ENCODE measurements around the gene IFFO2.
"Not testable (repeated sequence)": the region's sequence is repeated elsewhere in the genome, so short reads cannot be mapped to it uniquely, and the experiment has no call there.

The IFFO2 gene

DNA sequence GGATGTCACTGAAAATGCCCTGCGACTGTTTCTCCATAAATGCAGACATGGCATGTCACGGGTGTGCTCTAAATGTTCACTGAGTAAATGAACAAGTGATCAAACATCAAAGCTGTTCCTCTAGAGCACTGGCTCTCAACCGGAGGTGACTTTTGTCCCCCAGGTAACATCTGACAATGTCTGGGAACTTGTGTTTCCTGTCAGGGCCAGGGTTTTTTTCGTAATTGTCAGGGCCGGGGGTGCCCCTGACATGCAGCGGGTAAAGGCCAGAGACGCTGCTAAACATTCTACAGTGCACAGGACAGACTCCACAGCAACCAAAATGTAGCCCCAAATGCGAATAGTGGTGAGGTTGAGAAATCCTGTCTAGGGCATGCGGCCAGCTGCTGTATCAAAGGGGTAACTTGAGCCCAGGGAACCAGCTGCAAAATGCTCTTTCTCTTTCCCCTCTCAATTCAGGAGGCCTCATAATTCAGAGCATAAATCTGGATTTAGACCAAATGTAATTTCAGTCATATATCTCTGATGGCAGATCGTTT is 56.1 kb downstream of the IFFO2 start:
- H3K9ac ChIP-seq (ENCODE audit: low read depth, low read length) = no peak overlapping the region
- no peaks in the 10 kb centered on the region; the same call in 1 of the 2 replicates for H3K36me3 ChIP-seq (ENCODE audit: insufficient read depth, low read length)
- no peaks in the 10 kb centered on the region for H3K4me1 ChIP-seq (ENCODE audit: insufficient read depth, low read length)
- no peaks in the 10 kb centered on the region for H3K9me3 ChIP-seq (ENCODE audit: control insufficient read depth, insufficient read depth, low read length)

DNA sequence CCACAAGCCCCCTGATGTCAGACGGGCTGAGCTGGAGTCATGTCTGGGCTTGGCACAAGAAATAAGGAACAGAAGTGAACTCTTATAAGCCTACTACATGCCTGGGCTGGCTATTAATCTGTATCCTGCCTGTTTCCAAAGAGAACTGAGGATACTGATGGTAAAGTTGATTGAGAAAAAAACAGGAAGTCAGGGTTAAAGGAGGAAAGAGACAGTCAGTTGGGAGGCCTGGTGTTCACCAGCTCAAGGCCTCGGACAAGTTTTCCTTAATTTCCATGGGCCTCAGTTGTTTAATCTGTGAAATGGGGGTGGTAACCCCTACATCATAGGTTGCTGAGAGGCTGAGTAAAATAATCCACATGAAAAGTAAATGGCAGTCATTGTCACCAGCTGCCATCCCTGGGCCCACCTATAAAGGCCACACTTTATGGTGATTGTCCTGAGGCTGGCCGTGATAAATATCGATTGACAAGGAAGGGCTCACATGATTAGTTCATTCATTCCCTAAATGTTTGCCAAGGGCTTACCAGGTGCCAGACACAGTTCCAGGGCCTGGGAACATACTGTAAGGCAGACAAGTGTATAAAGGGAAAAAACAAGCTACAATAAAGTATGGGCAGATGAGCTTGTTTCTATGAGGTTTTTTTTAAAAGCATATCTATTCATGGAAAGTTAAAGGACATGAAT is 57.0 kb downstream of the IFFO2 start:
- no peaks in the 10 kb centered on the region for H3K9me3 ChIP-seq (ENCODE audit: control insufficient read depth, insufficient read depth, low read length)
- no peak overlapping the region for H3K9ac ChIP-seq (ENCODE audit: low read depth, low read length)
- no peaks in the 10 kb centered on the region for H3K4me1 ChIP-seq (ENCODE audit: insufficient read depth, low read length)
- no peaks in the 10 kb centered on the region; the same call in 1 of the 2 replicates for H3K36me3 ChIP-seq (ENCODE audit: insufficient read depth, low read length)

DNA sequence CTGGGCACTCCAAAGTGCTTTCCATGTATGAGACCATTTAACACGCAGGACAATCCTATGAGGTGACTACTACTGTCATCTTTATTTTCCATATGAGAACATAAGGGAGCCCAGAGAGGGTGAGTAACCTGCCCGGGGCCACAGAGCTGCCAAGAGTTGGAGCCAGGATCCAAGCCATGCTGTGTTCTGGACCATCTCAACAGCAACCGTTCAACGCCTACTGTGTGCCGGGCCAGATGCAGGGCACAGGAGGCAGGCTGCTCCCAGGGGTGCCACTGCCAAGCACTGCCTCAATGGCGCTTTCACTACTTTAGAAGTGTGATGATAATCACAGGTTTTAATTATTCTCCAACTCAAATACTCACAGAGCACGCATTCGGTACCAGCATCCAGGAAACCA is 57.9 kb downstream of the IFFO2 start:
- H3K36me3 ChIP-seq (ENCODE audit: insufficient read depth, low read length) = no peaks in the 10 kb centered on the region; the same call in 1 of the 2 replicates
- H3K9me3 ChIP-seq (ENCODE audit: control insufficient read depth, insufficient read depth, low read length) = no peaks in the 10 kb centered on the region
- H3K4me1 ChIP-seq (ENCODE audit: insufficient read depth, low read length) = no peaks in the 10 kb centered on the region
- no peak overlapping the region for H3K9ac ChIP-seq (ENCODE audit: low read depth, low read length)

DNA sequence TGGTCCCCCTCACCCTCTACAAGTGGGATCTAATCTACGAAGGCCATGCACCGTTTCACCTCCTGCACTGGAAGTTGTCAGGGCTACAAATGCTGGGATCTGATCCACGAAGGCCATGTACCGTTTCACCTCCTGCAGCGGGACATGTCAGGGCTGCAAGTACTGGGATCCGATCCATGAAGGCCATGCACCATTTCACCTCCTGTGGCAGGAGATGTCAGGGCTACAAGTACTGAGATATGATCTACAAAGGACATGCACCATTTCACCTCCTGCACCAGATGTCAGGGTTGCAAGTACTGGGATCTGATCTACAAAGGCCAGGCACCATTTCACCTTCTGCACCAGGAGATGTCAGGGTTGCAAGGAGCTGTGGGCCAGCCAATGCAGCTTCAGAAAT is 61.2 kb downstream of the IFFO2 start:
- Histone ChIP-seq H3K4me1 (ENCODE audit: insufficient read depth, low read length) (no peaks in the 10 kb centered on the region), H3K9me3 (ENCODE audit: control insufficient read depth, insufficient read depth, low read length) (no peaks in the 10 kb centered on the region), H3K36me3 (ENCODE audit: insufficient read depth, low read length) (no peaks in the 10 kb centered on the region; the same call in 1 of the 2 replicates), H3K9ac (ENCODE audit: low read depth, low read length) (no peak overlapping the region)

DNA sequence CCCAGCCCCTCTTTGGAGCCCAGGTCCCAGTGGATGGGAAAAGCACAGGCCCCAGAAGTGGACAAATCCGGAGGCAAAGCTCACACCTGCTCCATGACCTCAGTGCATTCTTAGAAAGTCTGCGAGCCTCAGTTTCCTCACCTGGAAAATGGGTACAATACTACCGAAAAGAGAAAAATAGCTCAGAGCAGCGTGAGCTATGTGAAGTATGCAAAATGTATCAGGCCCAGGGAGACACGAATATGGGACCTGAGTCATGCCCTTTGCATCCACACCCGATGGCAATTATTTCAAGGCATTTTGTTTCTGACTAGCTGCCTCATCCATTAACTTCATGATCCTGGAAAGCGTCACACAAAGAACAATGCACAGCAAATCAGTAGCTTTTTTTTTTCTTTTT is 63.4 kb downstream of the IFFO2 start:
- Histone ChIP-seq H3K36me3 (ENCODE audit: insufficient read depth, low read length) (no peaks in the 10 kb centered on the region; the same call in 1 of the 2 replicates), H3K4me1 (ENCODE audit: insufficient read depth, low read length) (no peaks in the 10 kb centered on the region), H3K9ac (ENCODE audit: low read depth, low read length) (no peak overlapping the region), H3K9me3 (ENCODE audit: control insufficient read depth, insufficient read depth, low read length) (no peaks in the 10 kb centered on the region)

DNA sequence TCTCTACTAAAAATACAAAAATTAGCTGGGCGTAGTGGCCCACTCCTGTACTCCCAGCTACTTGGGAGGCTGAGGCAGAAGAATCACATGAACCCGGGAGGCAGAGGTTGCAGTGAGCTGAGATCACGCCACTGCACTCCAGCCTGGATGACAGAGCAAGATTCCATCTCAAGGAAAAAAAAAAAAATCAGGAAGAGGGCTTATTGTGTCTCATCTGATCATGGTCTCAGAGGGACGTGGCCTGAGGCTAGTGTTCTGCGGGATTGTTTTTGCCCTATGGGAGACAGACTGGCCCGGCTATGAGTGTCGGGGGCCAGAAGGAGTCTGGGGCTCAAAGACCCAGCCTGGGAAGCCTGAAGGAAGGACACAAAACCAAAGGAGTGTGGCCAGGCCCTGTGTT is 64.6 kb downstream of the IFFO2 start:
- H3K4me1 ChIP-seq (ENCODE audit: insufficient read depth, low read length); H3K9ac ChIP-seq (ENCODE audit: low read depth, low read length); H3K9me3 ChIP-seq (ENCODE audit: control insufficient read depth, insufficient read depth, low read length); H3K36me3 ChIP-seq (ENCODE audit: insufficient read depth, low read length): not testable (repeated sequence)

- no peaks in the 10 kb centered on the region for H3K9me3 ChIP-seq (ENCODE audit: control insufficient read depth, insufficient read depth, low read length)
- H3K36me3 ChIP-seq (ENCODE audit: insufficient read depth, low read length) = no peaks in the 10 kb centered on the region; the same call in 1 of the 2 replicates
- H3K4me1 ChIP-seq (ENCODE audit: insufficient read depth, low read length) = no peaks in the 10 kb centered on the region
- H3K9ac ChIP-seq (ENCODE audit: low read depth, low read length) = no peak overlapping the region
Measured at GRCh38 chr1:18891426-18891780, 65.1 kb downstream of the IFFO2 start.

DNA sequence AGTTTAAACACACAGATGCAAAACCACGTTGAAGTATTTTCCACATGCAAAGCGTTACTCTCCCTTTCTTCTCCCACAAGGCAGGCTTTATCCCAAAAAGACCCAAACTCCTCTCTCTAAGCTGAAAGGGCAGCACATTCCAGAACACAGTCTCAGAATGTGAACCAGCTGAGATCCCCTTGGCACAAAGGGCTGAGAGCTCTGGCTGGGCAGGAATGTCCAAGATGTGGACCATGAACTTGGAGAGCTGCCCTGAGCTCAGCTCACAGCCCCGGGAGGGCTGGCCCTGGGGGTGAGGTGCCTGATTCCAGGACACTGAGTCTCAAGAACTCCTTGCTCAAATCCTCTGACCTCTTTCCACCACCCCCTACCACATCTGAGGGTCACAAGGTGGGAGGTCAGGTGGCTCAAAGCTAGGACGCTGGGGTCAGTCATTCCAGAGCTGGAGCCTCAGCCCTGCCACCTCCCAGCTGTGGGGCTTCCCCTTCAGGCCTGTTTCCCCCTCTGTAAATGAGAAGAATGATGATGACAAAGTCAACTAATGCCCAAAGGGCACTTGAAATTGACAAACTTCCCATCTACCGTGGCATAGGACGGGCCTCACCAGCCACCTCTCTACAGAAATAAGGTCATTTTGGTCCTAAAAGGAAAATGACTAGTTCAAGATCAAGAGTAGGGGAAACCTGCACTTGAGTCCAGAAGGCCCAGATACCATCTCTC is 65.6 kb downstream of the IFFO2 start:
- H3K9me3 ChIP-seq (ENCODE audit: control insufficient read depth, insufficient read depth, low read length) = no peaks in the 10 kb centered on the region
- H3K9ac ChIP-seq (ENCODE audit: low read depth, low read length) = no peak overlapping the region
- H3K36me3 ChIP-seq (ENCODE audit: insufficient read depth, low read length) = no peaks in the 10 kb centered on the region; the same call in 1 of the 2 replicates
- no peaks in the 10 kb centered on the region for H3K4me1 ChIP-seq (ENCODE audit: insufficient read depth, low read length)

GRCh38 chr1:18886003-18886335 is 70.5 kb downstream of the IFFO2 start:
- Histone ChIP-seq H3K36me3 (ENCODE audit: insufficient read depth, low read length) (no peaks in the 10 kb centered on the region; the same call in 1 of the 2 replicates), H3K9ac (ENCODE audit: low read depth, low read length) (no peak overlapping the region), H3K9me3 (ENCODE audit: control insufficient read depth, insufficient read depth, low read length) (no peaks in the 10 kb centered on the region), H3K4me1 (ENCODE audit: insufficient read depth, low read length) (no peaks in the 10 kb centered on the region)

DNA sequence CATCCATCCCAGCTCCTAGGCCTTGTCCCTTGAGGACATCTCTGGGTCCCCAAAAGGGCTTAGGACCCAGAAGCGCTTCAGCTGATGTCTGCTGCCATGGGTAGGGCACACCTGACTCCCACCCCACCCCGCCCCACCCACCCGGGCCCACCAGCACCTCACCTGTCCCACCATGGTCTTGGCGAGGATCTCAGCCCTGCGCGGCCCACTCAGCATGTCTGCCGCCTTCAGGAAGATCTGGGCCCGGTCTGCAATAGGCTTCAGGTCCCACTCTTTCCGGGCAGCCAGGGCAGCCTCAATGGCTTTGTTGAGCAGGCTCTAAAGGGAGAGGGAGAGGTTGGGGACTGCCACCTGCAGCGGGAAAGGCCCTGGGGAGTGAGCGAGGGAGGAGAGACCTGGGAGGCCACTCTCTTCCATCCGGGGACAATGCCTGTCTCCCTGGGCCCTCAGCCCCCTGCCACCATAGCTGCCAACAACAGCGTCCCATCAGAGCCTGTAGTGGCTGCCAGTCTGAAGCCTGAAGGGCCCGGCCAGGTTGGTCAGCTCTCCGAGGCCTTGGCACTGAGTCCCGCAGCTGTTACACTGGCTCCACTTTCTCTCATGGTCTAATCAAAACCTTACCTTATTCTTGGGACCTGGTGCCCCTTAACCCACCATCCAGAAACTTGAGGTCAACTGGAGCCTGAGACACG is 71.0 kb downstream of the IFFO2 start:
- no peaks in the 10 kb centered on the region for H3K9me3 ChIP-seq (ENCODE audit: control insufficient read depth, insufficient read depth, low read length)
- H3K9ac ChIP-seq (ENCODE audit: low read depth, low read length) = no peak overlapping the region
- H3K36me3 ChIP-seq (ENCODE audit: insufficient read depth, low read length) = no peaks in the 10 kb centered on the region; the same call in 1 of the 2 replicates
- H3K4me1 ChIP-seq (ENCODE audit: insufficient read depth, low read length) = no peaks in the 10 kb centered on the region

DNA sequence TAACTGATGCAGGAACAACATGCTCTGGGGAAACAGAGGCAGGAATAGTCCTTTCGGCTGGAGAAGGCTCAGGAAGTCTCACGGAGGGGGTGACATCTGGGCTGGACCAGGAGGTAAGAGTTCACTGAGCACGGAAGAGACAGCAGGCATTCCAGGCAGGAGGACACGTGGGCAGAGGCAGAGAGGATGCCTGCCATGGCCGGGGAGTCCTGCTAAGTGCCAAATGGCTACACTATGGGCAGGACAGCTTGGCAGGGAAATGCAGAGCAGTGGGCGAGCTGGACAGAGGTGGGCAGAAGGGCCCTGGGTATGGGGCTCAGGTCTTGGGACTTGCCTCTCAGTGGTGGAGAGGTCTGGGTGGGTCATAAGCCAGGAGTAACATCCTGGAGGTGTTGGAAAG is 71.7 kb downstream of the IFFO2 start:
- Histone ChIP-seq H3K4me1 (ENCODE audit: insufficient read depth, low read length) (no peaks in the 10 kb centered on the region), H3K9me3 (ENCODE audit: control insufficient read depth, insufficient read depth, low read length) (no peaks in the 10 kb centered on the region), H3K9ac (ENCODE audit: low read depth, low read length) (no peak overlapping the region), H3K36me3 (ENCODE audit: insufficient read depth, low read length) (no peaks in the 10 kb centered on the region; the same call in 1 of the 2 replicates)

DNA sequence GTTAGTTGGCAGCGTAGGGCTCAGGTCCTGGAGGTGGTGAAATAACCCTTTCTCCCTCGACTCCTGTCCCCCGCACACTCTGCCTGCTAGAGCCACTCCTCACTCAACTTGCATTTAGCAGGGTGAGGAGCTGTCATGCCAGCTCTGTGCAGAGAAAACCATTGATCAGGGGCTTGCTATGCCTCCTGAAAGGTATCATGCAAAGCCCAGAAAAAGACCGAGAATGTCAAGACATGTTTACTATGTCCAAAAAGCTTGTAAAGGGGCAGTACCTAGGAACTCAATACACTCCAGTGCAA is 72.1 kb downstream of the IFFO2 start:
- no peak overlapping the region for H3K9ac ChIP-seq (ENCODE audit: low read depth, low read length)
- no peaks in the 10 kb centered on the region; the same call in 1 of the 2 replicates for H3K36me3 ChIP-seq (ENCODE audit: insufficient read depth, low read length)
- H3K9me3 ChIP-seq (ENCODE audit: control insufficient read depth, insufficient read depth, low read length) = no peaks in the 10 kb centered on the region
- no peaks in the 10 kb centered on the region for H3K4me1 ChIP-seq (ENCODE audit: insufficient read depth, low read length)

DNA sequence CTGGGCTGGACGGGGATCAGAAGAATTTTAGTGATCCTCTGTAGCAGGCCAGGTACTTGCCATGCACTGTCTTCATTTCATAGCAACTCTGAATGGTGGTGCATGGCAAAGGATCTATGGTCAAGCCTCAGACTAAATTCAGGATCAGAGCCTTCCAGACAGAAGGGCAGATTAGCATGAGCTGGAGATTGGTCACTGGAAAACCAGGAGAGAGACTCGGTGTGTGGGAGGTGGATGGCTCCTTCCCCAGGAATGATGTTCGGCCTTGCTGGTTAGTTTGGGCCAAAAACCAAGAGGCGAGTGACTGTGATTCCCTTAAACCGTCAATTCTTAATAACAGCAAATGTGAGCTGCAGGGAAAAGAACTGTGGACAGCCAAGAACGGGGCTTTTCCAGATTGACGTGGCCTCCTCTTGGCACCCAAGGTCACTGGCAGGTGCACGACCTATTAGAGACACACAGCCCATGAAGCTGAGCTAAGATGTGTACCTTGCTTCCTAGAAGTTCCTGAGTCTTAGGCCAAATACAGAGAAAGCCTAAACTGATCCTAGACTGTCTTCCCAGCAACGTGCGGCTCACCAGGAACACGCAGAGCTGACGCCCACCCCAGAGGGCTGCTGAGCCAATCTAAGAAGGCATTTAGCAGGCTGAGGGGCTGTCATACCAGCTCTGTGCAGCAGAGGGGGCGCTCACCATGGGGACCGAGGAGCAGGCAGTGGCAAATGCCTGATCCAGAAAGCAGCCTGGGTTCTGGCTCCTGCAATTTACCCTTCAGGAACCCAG is 72.6 kb downstream of the IFFO2 start:
- Histone ChIP-seq H3K4me1 (ENCODE audit: insufficient read depth, low read length) (no peaks in the 10 kb centered on the region), H3K9ac (ENCODE audit: low read depth, low read length) (no peak overlapping the region), H3K36me3 (ENCODE audit: insufficient read depth, low read length) (no peaks in the 10 kb centered on the region; the same call in 1 of the 2 replicates), H3K9me3 (ENCODE audit: control insufficient read depth, insufficient read depth, low read length) (no peaks in the 10 kb centered on the region)

DNA sequence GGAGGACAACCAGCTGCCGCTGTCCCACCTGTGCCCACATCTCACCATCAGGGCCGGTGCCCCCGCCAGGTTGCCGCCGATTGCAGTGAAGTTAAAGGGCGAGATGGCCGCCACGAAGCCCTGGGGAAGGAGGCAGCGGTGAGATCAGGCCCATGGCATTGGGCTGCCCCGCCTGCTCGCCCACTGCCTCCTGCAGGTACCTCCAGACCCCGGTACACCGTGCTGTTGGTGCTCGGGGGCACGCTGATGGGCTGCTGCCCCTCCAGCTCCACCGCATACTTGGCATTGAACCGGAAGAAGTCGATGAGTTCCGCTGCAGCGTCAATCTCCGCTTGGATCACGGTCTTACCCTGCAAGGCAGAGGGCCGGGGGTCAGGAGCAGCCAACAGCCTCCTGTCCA is 73.4 kb downstream of the IFFO2 start:
- Histone ChIP-seq H3K36me3 (ENCODE audit: insufficient read depth, low read length) (no peaks in the 10 kb centered on the region), H3K9ac (ENCODE audit: low read depth, low read length) (no peak overlapping the region), H3K9me3 (ENCODE audit: control insufficient read depth, insufficient read depth, low read length) (no peaks in the 10 kb centered on the region), H3K4me1 (ENCODE audit: insufficient read depth, low read length) (no peaks in the 10 kb centered on the region)

Data from ES-I3 (cell line).